GM12875 (cell line): Measurements from ENCODE around the gene HEMK1.

ENCODE experiments used
- H3K4me3 ChIP-seq: one replicate; pipeline ENCODE4 v1.5.1; 2011; ENCODE audit warnings: low read depth, low read length, control low read depth
- CTCF ChIP-seq: IDR thresholded peaks from 2 replicates; pipeline ENCODE4 v1.5.1; 2011; ENCODE audit warnings: low read depth, mild to moderate bottlenecking, control low read depth, inconsistent platforms, low read length, moderate library complexity, borderline replicate concordance; ENCODE audit not compliant: insufficient read depth

The HEMK1 gene

GRCh38 chr3:50591196-50591741, 21.9 kb downstream of the HEMK1 start:
- no peak for TF ChIP-seq CTCF
- no peak overlapping the region for H3K4me3 ChIP-seq

GRCh38 chr3:50592568-50592967, 23.2 kb downstream of the HEMK1 start:
- no peak for TF ChIP-seq CTCF
- H3K4me3 ChIP-seq, result no peak overlapping the region

GRCh38 chr3:50594253-50594785, 25.0 kb downstream of the HEMK1 start:
- no peak for TF ChIP-seq CTCF
- no peak overlapping the region for H3K4me3 ChIP-seq

- no peak for TF ChIP-seq CTCF
These were observed 29.9 kb downstream of the HEMK1 start for GRCh38 chr3:50599115-50599715.

GRCh38 chr3:50599716-50600118, 30.4 kb downstream of the HEMK1 start:
- no peak for TF ChIP-seq CTCF
- no peak overlapping the region for H3K4me3 ChIP-seq

More at GRCh38 chr3:50599115-50599715, 29.9 kb downstream of the HEMK1 start:
- no peak overlapping the region for H3K4me3 ChIP-seq

GRCh38 chr3:50600141-50600753, 30.9 kb downstream of the HEMK1 start:
- H3K4me3 ChIP-seq, result no peak overlapping the region
- TF ChIP-seq CTCF, result no peak
